ENCODE measurements around the gene NKX2-3.
A peak's percentile ranks its signal among the peaks of the same experiment; 100 is the strongest.

The NKX2-3 gene

GRCh38 chr10:99539120-99539519, 6.4 kb downstream of the NKX2-3 start:
- no peak for DNase-seq

GRCh38 chr10:99539820-99540219, 7.1 kb downstream of the NKX2-3 start:
- no peak for DNase-seq

DNA sequence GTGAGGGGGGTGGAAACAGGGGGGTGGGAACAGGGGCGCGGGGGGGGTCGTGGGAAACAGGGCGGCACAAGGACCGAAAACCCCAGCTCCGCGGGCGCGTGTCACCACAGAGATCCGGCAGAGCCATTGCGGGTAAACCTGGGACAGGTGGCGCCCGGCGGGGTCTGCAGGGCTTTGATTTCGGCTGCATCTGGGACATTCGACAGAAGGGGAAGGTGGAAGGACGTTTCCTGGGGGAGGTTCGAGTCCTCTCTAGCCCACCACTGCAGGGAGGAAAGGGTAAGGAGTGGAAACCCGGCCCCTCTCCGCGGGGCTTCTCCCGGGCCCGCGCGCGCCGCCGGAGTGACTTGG, 7.5 kb downstream of the NKX2-3 start:
- no peak for DNase-seq

DNA sequence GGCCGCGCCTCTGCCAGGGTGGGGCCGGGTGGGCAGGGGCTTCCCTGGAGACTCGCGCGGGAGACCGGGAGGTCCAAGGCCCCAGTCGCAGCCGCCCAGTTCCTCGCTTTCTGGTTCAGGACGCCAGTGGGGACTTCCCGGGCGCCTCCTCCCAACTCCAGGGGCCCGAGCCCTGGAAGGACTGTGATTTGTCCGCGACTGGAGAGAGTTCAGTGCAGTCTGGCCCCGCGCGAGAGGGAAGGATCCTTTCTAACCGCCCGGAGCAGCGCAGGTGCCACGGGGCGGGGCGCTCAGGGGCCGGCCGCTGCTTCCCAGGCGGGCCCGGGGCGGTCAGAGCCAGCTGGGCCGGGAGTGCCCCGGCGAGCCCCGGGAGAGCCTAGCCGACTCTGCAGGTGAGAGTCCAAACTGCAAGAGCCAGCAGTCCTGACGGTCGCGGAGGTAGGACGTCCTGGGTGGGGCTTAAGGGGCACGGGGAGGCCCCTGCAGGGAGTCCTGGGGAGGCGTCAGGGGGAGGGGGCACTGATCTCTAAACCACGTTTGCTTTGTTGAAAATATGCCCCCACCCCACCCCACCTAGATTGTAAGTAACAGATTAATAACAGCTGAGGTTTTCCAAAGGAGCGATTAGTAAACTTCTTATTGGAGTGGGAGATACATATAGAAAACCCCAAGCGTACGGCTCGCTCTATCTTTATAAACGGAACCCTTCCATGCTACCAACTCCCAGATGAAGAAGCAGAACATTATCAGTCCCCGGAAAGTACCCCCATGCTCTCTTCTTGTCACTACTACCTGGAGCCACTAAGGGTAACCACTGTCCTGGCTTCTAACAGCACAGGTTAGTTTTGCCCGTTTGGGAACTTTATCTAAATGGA, 8.2 kb downstream of the NKX2-3 start:
- no peak for DNase-seq

GRCh38 chr10:99544322-99544721, 11.6 kb downstream of the NKX2-3 start:
- no peak for DNase-seq

- DNase-seq, result no peak
Measured at GRCh38 chr10:99548041-99548530, 15.3 kb downstream of the NKX2-3 start.

DNA sequence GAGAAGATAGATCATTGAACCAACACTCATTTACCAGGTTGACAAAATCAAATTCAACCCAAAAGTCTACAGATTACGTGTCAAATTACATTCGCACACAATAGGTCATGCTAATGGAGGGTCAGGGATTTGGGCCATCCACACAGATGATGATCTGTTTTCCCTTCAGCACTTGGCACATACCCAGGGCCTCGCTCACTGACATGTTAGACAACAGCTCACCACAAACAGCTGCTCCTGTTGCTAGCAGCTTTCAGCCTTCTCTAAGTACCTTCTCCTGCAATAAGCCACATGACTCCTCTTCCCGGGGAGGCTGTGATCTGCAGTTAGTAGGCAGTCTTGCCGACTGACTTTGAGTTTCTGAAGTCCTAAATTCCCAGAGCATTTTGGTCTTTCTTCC, 18.4 kb downstream of the NKX2-3 start:
- no peak for DNase-seq

DNA sequence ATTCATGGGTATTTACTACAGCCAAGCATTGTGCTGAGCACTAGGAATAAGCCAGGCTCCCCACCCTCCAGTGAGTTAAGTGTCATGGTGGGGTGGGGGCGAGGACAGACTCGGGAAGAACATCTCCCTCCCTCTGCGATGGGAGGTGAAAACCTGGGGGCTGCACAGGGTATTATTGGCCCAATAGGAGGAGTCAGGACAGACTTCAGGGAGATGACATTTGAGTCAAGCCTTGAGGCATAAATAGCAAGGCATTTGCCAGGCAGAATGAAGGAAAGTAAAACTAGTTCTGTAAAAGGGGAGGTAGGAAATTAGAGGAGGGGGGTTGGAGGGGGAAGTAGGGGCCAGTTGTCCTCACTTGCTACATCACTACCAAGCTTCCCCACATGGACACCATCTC, 18.9 kb downstream of the NKX2-3 start:
- no peak for DNase-seq

DNA sequence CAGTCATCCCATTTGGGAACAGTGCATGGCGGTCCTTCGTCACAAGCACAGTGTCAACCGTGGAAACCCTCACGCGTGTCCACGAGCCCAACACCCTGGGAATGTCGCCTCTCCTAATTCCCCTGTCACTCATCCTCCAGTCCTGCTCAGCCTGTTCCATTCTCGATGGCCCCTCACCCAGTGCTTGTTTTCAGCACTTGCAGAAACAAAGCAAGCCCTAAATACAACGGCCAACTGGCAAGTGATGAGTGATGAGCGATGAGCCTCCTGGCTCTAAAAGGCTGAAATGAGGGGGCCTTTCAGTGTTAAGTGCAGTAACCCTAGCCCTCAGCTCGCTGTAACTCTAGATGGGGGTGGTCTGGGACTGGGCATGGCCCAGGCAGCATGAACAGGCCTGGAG, 22.6 kb downstream of the NKX2-3 start:
- DNase-seq, result no peak

GRCh38 chr10:99555825-99556523, 23.2 kb downstream of the NKX2-3 start:
- DNase-seq, result no peak

- DNase-seq, result no peak
Measured at GRCh38 chr10:99557044-99557443, 24.3 kb downstream of the NKX2-3 start.

DNA sequence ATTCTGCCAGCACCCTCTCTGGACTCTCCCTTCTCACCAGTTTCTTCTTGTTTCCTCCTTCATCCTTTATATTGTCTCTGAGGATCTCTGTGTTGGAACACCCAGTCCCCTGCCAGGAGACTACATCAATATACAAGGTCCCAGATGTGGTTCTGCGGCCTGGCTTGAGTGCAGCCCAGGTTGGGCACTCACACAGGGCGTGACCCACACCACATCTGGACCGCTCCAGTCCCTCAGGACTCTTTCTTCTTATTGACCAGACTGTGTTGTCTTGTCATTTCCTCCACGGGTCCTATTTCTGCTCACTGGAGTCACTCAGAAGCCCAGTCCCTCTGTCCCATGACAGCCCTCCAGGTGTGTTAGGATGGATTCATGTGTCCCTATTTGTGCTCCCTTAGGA, 26.0 kb downstream of the NKX2-3 start:
- no peak for DNase-seq

GRCh38 chr10:99560277-99561126, 27.8 kb downstream of the NKX2-3 start:
- DNase-seq, result peak; percentile 52

GRCh38 chr10:99562631-99563030, 29.9 kb downstream of the NKX2-3 start:
- no peak for DNase-seq

- DNase-seq, result no peak
Measured at GRCh38 chr10:99564361-99564760, 31.6 kb downstream of the NKX2-3 start.

DNA sequence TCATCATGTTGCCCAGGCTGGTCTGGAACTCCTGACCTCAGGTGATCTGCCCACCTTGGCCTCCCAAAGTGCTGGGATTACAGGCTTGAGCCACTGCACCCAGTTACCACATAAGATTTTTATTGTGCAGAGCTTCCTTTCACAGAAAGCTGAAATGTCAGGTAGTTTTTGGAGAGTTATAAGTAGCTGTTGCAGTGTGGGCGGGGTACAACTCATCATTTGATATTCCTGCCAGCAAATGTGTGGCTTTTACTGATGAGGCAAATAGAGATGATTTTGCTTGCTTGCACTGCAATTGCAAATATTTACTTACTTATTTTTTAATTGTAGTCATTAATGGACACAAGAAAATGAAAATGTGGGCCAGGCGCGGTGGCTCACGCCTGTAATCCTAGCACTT, 32.4 kb downstream of the NKX2-3 start:
- DNase-seq, result no peak

DNA sequence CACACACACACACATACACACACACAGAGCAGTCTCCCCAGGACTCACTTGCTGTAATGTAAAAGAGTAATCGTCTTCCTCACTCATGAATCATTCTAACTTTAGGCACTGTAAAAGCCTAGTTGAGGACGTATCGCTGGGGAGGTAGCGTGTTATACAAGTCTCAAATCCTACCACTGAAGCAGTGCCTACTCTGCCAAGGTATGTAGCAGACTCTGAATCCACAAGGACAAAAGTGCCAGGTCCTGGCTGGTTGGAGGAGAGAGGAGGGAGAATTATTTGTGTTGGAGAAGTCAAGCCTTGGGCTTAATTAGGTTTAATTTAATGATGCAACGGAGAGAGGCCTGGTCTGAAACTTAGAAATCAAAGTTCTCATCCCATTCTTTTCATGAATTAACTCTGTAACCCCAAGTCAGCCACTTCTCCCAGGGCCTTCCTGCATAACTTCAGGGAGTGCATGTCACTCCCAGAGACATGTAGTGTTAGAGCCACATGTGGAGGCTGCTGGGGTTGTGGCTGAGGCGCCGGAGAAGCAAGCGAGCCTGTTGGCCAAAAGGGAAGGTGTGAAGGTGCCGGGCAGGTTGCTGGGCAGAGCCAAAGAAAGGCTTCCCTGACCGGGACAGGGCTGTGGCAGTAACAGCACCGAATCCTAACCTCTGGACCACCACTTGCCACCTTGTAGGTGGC, 36.7 kb downstream of the NKX2-3 start:
- DNase-seq, result no peak

DNA sequence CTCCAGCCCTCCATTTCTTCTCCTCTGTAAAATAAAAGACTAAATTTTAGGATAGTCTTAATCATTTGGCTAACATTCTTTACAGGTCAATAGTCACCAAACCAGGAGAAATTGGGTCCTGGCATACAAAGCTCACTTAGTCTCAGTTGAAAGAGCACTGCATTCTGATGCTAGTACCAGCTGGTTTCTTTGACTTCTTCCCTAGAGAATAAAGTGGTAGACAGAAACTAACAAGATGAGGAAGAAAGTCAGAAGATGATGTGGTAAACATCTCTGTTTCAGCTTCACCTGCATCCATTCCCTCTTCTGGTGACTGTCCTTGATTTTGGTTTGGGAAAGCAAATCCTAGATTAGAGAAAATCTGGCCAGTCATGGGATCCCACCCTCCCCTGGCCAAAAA, 37.2 kb downstream of the NKX2-3 start:
- DNase-seq, result no peak

GRCh38 chr10:99571816-99572215, 39.1 kb downstream of the NKX2-3 start:
- no peak for DNase-seq

GRCh38 chr10:99573790-99574189, 41.0 kb downstream of the NKX2-3 start:
- no peak for DNase-seq

DNA sequence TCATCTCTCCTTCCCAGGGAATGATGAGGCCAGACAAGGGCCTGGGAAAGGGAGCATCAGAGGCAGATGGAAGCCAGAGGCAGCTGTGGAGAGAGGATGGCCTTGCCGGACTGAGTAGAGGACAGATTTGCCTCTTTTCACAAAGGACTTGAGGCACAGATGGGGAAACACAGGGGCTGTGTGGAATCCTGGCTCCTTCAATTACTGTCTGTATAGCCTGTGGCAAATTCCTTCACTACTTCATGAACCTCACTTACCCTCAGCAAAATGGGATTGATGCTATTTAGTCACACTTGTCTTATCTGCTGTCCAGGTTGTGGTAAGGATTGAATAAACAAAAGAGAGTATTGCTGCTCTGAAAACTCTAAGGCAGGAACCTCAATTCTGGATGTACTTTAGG, 47.2 kb downstream of the NKX2-3 start:
- DNase-seq, result no peak

GRCh38 chr10:99582255-99582770, 49.6 kb downstream of the NKX2-3 start:
- DNase-seq, result no peak

- no peak for DNase-seq
Measured at GRCh38 chr10:99583687-99584086, 50.9 kb downstream of the NKX2-3 start.

All from stimulated activated CD4-positive, alpha-beta T cell treated with anti-CD3 and anti-CD28 coated beads, Interleukin-4, amount 100 ng/mL, for 24 hours (primary cell).